ENCODE measurements around the gene AGT.

GRCh38 chr1:230754796-230755195 lies 40.9 kb upstream of the AGT start:
- TF ChIP-seq EZH2 (IDR thresholded peaks at IDR 0.05; ENCODE audit: borderline replicate concordance, low read depth, low read length, severe bottlenecking) (no peak), CTCF (IDR thresholded peaks at IDR 0.05; ENCODE audit: borderline replicate concordance, extremely low read depth, low read length, poor library complexity, severe bottlenecking) (no peak)

Measured in DND-41 (cell line).